RWPE2 (cell line): ENCODE data around the gene ZBTB8A.
A peak's percentile ranks its signal among the peaks of the same experiment; 100 is the strongest.

Experiments used
- ATAC-seq: fragments of 200-7000 bp; cut with Tn5 transposase; 3 replicates; pipeline ENCODE4 v1.9.1; 2021; ENCODE audit warnings: low read depth
- DNase-seq: peaks from one replicate; pipeline ENCODE4 v3.0.0-alpha.2; 2020; ENCODE audit warnings: low spot score
- H3K27ac ChIP-seq: fragments of 450-650 bp; 2 replicates; pipeline ENCODE4 v1.5.1; 2017; ENCODE audit warnings: mild to moderate bottlenecking; ENCODE audit not compliant: poor library complexity, severe bottlenecking
- H3K27me3 ChIP-seq: fragments of 250-450 bp; sonication (Bioruptor Pico); 2 replicates; pipeline ENCODE4 v1.5.1; 2021; ENCODE audit warnings: mild to moderate bottlenecking, moderate library complexity; ENCODE audit not compliant: insufficient read depth, poor library complexity, severe bottlenecking
- H3K36me3 ChIP-seq: fragments of 250-450 bp; sonication (Bioruptor Pico); 2 replicates; pipeline ENCODE4 v1.5.1; 2020; ENCODE audit warnings: low read depth, mild to moderate bottlenecking, moderate library complexity
- H3K4me1 ChIP-seq: fragments of 250-450 bp; sonication (Bioruptor Pico); 2 replicates; pipeline ENCODE4 v1.5.1; 2021; ENCODE audit warnings: mild to moderate bottlenecking, moderate library complexity; ENCODE audit not compliant: insufficient read depth, poor library complexity, severe bottlenecking
- H3K4me3 ChIP-seq: fragments of 250-450 bp; sonication (Bioruptor Pico); 2 replicates; pipeline ENCODE4 v1.5.1; 2021; ENCODE audit warnings: mild to moderate bottlenecking, moderate library complexity; ENCODE audit not compliant: severe bottlenecking
- H3K9me3 ChIP-seq: fragments of 250-450 bp; sonication (Bioruptor Pico); 2 replicates; pipeline ENCODE4 v1.5.1; 2021; ENCODE audit warnings: mild to moderate bottlenecking, moderate library complexity; ENCODE audit not compliant: severe bottlenecking
- CTCF ChIP-seq: fragments of 450-650 bp; IDR thresholded peaks from one replicate; pipeline ENCODE4 v1.5.1; 2017; ENCODE audit warnings: mild to moderate bottlenecking, moderate library complexity; ENCODE audit not compliant: poor library complexity, severe bottlenecking

The ZBTB8A gene

GRCh38 chr1:32533792-32534327 lies 5.4 kb upstream of the ZBTB8A start:
- DNase-seq (no peak), ATAC-seq (no peak)
- no peak for TF ChIP-seq CTCF
- Histone ChIP-seq H3K4me3 (no peak overlapping the region), H3K9me3 (no peaks in the 10 kb centered on the region), H3K4me1 (peaks cover 5% of the 10 kb centered on the region), H3K36me3 (no peaks in the 10 kb centered on the region), H3K27me3 (no peaks in the 10 kb centered on the region), H3K27ac (no peak overlapping the region)

- no peak overlapping the region for H3K27ac ChIP-seq
Observed at GRCh38 chr1:32536117-32536516, 3.1 kb upstream of the ZBTB8A start.

GRCh38 chr1:32536764-32537163 lies 2.5 kb upstream of the ZBTB8A start:
- H3K4me3 ChIP-seq = no peak overlapping the region
- H3K36me3 ChIP-seq = peaks cover 3% of the 10 kb centered on the region; the same call in 1 of the 2 replicates
- TF ChIP-seq CTCF = no peak
- no peaks in the 10 kb centered on the region for H3K9me3 ChIP-seq
- no peak overlapping the region for H3K27ac ChIP-seq
- DNase-seq (no peak), ATAC-seq (no peak)
- peaks cover 7% of the 10 kb centered on the region for H3K4me1 ChIP-seq
- no peaks in the 10 kb centered on the region for H3K27me3 ChIP-seq

More at GRCh38 chr1:32536117-32536516, 3.1 kb upstream of the ZBTB8A start:
- no peaks in the 10 kb centered on the region for H3K9me3 ChIP-seq
- no peaks in the 10 kb centered on the region for H3K36me3 ChIP-seq
- H3K4me3 ChIP-seq = no peak overlapping the region
- H3K4me1 ChIP-seq = peaks cover 7% of the 10 kb centered on the region
- DNase-seq = no peak
- H3K27me3 ChIP-seq = no peaks in the 10 kb centered on the region
- no peak for ATAC-seq
- TF ChIP-seq CTCF = no peak

- H3K4me3 ChIP-seq = peak overlapping the region; percentile 94
- ATAC-seq (peak; percentile 70), DNase-seq (no peak)
- TF ChIP-seq CTCF = no peak
- peak overlapping the region; percentile 33 for H3K27ac ChIP-seq
- peaks cover 7% of the 10 kb centered on the region for H3K4me1 ChIP-seq
- H3K27me3 ChIP-seq = no peaks in the 10 kb centered on the region
- peaks cover 12% of the 10 kb centered on the region for H3K36me3 ChIP-seq
- no peaks in the 10 kb centered on the region for H3K9me3 ChIP-seq
Observed at GRCh38 chr1:32539584-32540571, 651 bp downstream of the ZBTB8A start.

GRCh38 chr1:32540605-32541004 lies 1.4 kb downstream of the ZBTB8A start:
- Histone ChIP-seq H3K4me1 (peaks cover 7% of the 10 kb centered on the region), H3K36me3 (peaks cover 12% of the 10 kb centered on the region), H3K27ac (no peak overlapping the region), H3K9me3 (no peaks in the 10 kb centered on the region), H3K27me3 (no peaks in the 10 kb centered on the region), H3K4me3 (peak overlapping the region; percentile 94)
- no peak for ATAC-seq
- no peak for DNase-seq
- TF ChIP-seq CTCF = no peak
